Neural cell (in vitro differentiated cells): Measurements from ENCODE around the gene C14orf180. TPM values are rescaled to one million over a fixed set of nuclear protein-coding genes. Genes with fewer than 3 reads are reported as not detected.

Source experiments
- H2AFZ ChIP-seq: fragments of 200-600, 300-800 bp; sonication (generic), shearing (Covaris generic); 2 replicates; pipeline ENCODE4 v1.6.0; 2014; ENCODE audit warnings: low read depth, mild to moderate bottlenecking, antibody characterized with exemption, low read length, moderate library complexity
- H3F3A ChIP-seq: fragments of 200-600 bp; shearing (Covaris generic); 2 replicates; pipeline ENCODE4 v1.6.1; 2016; ENCODE audit warnings: mild to moderate bottlenecking, moderate library complexity, mixed read lengths, antibody characterized with exemption, low read length; ENCODE audit not compliant: insufficient read depth, poor library complexity, severe bottlenecking
- H3K27ac ChIP-seq: fragments of 200-600, 300-800 bp; sonication (generic), shearing (Covaris generic); 2 replicates; pipeline ENCODE4 v1.5.1; 2014; ENCODE audit warnings: mild to moderate bottlenecking, low read length, moderate library complexity
- H3K27me3 ChIP-seq: fragments of 300-800, 200-600 bp; sonication (generic), shearing (Covaris generic); 2 replicates; pipeline ENCODE4 v1.6.0; 2014; ENCODE audit warnings: mild to moderate bottlenecking, low read depth, low read length, moderate library complexity; ENCODE audit not compliant: insufficient read depth
- H3K36me3 ChIP-seq: fragments of 300-800, 200-600 bp; sonication (generic), shearing (Covaris generic); 2 replicates; pipeline ENCODE4 v1.5.1; 2014; ENCODE audit warnings: mild to moderate bottlenecking, antibody characterized with exemption, low read length, moderate library complexity; ENCODE audit not compliant: insufficient read depth
- H3K4me2 ChIP-seq: fragments of 300-800, 200-600 bp; sonication (generic), shearing (Covaris generic); 2 replicates; pipeline ENCODE4 v1.6.0; 2014; ENCODE audit warnings: mild to moderate bottlenecking, low read length
- H3K4me3 ChIP-seq: fragments of 300-800, 200-600 bp; sonication (generic), shearing (Covaris generic); 2 replicates; pipeline ENCODE4 v1.5.1; 2014; ENCODE audit warnings: mild to moderate bottlenecking, low read length, moderate library complexity
- H3K79me2 ChIP-seq: fragments of 200-600 bp; shearing (Covaris generic); replicated peaks from 2 replicates; pipeline ENCODE4 v1.6.0; 2014; ENCODE audit warnings: mild to moderate bottlenecking, low read length, moderate library complexity; ENCODE audit not compliant: insufficient read depth
- H3K9ac ChIP-seq: fragments of 300-800, 200-600 bp; sonication (generic), shearing (Covaris generic); 2 replicates; pipeline ENCODE4 v1.6.1; 2016; ENCODE audit warnings: mild to moderate bottlenecking, low read length, mixed read lengths
- H3K9me2 ChIP-seq: fragments of 200-600 bp; shearing (Covaris generic); 2 replicates; pipeline ENCODE4 v1.6.1; 2016; ENCODE audit warnings: mild to moderate bottlenecking, low read length, mixed read lengths; ENCODE audit not compliant: insufficient read depth
- H3K9me3 ChIP-seq: fragments of 200-600, 300-800 bp; sonication (generic), shearing (Covaris generic); 2 replicates; pipeline ENCODE4 v1.6.1; 2016; ENCODE audit warnings: mild to moderate bottlenecking, mixed run types, low read length, moderate library complexity, mixed read lengths
- H4K20me1 ChIP-seq: fragments of 200-600 bp; shearing (Covaris generic); 2 replicates; pipeline ENCODE4 v1.6.1; 2016; ENCODE audit warnings: mild to moderate bottlenecking, mixed run types; ENCODE audit not compliant: insufficient read depth
- CTCF ChIP-seq: fragments of 450-650 bp; IDR thresholded peaks from 2 replicates; pipeline ENCODE4 v1.5.1; 2014; ENCODE audit warnings: antibody characterized with exemption, mild to moderate bottlenecking, moderate library complexity; ENCODE audit not compliant: poor library complexity, severe bottlenecking
- EP300 ChIP-seq: fragments of 450-650 bp; conservative IDR thresholded peaks from 2 replicates; pipeline ENCODE4 v1.6.1; 2014; ENCODE audit warnings: antibody characterized with exemption, mild to moderate bottlenecking, moderate library complexity; ENCODE audit not compliant: poor library complexity, severe bottlenecking
- EZH2 ChIP-seq: fragments of 200-600, 300-800 bp; shearing (Covaris generic), sonication (generic); IDR thresholded peaks from 2 replicates; pipeline ENCODE4 v1.6.1; 2014; ENCODE audit warnings: antibody characterized with exemption, low read length, borderline replicate concordance, mild to moderate bottlenecking; ENCODE audit not compliant: insufficient read depth, poor library complexity, severe bottlenecking
- MXI1 ChIP-seq: fragments of 450-650 bp; conservative IDR thresholded peaks from 2 replicates; pipeline ENCODE4 v1.6.1; 2014; ENCODE audit warnings: antibody characterized with exemption, mild to moderate bottlenecking; ENCODE audit not compliant: poor library complexity, severe bottlenecking
- POLR2AphosphoS5 ChIP-seq: IDR thresholded peaks from 2 replicates; pipeline ENCODE4 v1.6.1; 2012
- RAD21 ChIP-seq: fragments of 450-650 bp; conservative IDR thresholded peaks from 2 replicates; pipeline ENCODE4 v1.6.1; 2014; ENCODE audit warnings: antibody characterized with exemption, mild to moderate bottlenecking, moderate library complexity
- SMC3 ChIP-seq: fragments of 450-650 bp; conservative IDR thresholded peaks from 2 replicates; pipeline ENCODE4 v1.6.1; 2014; ENCODE audit warnings: antibody characterized with exemption, mild to moderate bottlenecking, moderate library complexity; ENCODE audit not compliant: poor library complexity
- TAF1 ChIP-seq: IDR thresholded peaks from 2 replicates; pipeline ENCODE4 v1.6.1; 2012; ENCODE audit warnings: low read depth
- polyA plus RNA-seq: library from polyadenylated mRNA; depleted of rRNA; stranded (reverse); fragments of >200 nt; gene quantifications from 2 replicates; pipeline ENCODE4 v1.2.3, GENCODE V29; 2014
- TF ChIP-seq, protein P1 (sequence below): IDR thresholded peaks from 2 replicates; pipeline ENCODE4 v1.6.1; 2012; ENCODE audit warnings: borderline replicate concordance

C14orf180 gene
- polyA plus RNA-seq, 1 donor from 2014 or later: not detected

DNA sequence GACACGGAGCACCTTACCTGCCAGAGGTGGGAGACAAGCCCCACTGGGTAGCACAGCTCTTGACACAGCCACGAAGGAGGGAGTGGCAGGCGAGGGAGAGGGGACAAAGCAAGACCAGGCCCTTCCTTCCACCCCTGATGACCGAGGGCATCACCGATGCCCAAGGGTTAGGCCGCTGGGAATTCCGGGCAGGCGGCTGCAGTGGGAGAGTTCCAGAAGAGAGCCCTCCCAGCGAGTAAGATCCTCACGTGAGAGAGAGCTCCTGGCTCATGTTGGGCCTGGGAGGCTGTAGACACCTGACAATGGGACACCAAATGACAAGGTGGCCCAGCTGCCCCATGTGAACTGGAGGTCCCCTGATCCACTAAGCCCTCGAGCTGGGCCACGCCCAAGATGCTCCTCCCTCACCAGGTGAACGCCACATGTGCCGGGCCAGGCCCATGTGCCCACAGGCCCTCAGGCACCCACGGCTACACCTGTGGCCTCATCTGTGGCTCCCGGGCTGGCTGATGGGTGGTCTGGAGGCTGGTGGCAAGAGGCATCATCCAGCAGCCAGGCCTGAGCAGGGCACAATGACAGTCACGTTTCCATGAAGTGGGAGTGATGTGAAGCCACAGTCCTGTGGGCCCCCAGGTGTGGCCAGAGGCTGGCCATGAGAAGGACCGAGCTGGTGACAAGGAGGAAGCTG, 32.1 kb upstream of the C14orf180 start:
- H3K79me2 ChIP-seq: no peaks in the 10 kb centered on the region
- no peak overlapping the region for H3K4me3 ChIP-seq
- H3K9ac ChIP-seq: no peak overlapping the region
- no peaks in the 10 kb centered on the region for H4K20me1 ChIP-seq
- H3K27ac ChIP-seq: no peak overlapping the region
- no peaks in the 10 kb centered on the region for H3F3A ChIP-seq
- H2AFZ ChIP-seq: no peak overlapping the region
- H3K36me3 ChIP-seq: no peaks in the 10 kb centered on the region
- TF ChIP-seq RAD21 (no peak), POLR2AphosphoS5 (no peak), SMC3 (no peak), MXI1 (no peak), EZH2 (no peak), TAF1 (no peak)
- no peaks in the 10 kb centered on the region for H3K27me3 ChIP-seq
- H3K4me2 ChIP-seq: no peak overlapping the region
- H3K9me2 ChIP-seq: no peaks in the 10 kb centered on the region
- H3K9me3 ChIP-seq: no peaks in the 10 kb centered on the region

DNA sequence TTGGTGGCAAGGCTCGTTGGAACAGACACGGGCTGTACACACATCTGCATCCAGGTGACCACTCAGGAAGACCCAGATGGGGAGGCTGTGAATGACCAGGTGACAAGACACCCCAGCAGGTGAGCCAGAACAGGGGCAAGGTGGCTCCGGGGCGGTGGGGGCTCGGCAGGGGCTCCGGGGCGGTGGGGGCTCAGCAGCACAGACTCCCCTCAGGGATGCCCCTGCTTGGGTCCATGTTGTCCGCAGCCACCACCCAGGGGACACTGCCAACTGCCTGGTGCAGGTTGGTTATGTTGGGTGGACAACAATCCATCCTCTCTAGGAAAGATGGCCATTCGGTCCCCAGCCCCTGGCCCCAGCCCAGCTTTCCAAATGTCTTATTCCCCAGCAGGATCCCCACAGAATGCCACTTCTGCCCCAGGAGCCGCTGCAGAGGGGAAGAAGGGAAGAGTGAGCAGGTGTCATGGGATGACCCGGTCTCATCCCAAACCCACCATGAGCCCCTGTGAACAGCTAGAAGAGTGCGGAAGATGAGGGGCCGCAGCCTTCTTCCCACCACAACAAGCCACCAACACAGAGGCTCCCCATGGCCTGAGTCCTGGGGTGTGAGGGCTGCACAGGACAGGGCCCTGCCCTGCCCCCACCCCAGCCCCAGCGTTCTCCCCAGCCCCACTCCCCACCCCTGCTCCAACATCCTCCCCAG, 31.4 kb upstream of the C14orf180 start:
- Histone ChIP-seq H3K4me3 (no peak overlapping the region), H4K20me1 (no peaks in the 10 kb centered on the region), H3K27me3 (no peaks in the 10 kb centered on the region), H2AFZ (no peak overlapping the region), H3K36me3 (no peaks in the 10 kb centered on the region), H3K4me2 (no peak overlapping the region), H3F3A (no peaks in the 10 kb centered on the region), H3K9ac (no peak overlapping the region), H3K79me2 (no peaks in the 10 kb centered on the region), H3K9me2 (no peaks in the 10 kb centered on the region), H3K27ac (no peak overlapping the region), H3K9me3 (no peaks in the 10 kb centered on the region)
- TF ChIP-seq MXI1 (no peak), EP300 (no peak), EZH2 (no peak), POLR2AphosphoS5 (no peak), CTCF (no peak), TAF1 (no peak), SMC3 (no peak), RAD21 (no peak)
- TF ChIP-seq, protein P1, sequence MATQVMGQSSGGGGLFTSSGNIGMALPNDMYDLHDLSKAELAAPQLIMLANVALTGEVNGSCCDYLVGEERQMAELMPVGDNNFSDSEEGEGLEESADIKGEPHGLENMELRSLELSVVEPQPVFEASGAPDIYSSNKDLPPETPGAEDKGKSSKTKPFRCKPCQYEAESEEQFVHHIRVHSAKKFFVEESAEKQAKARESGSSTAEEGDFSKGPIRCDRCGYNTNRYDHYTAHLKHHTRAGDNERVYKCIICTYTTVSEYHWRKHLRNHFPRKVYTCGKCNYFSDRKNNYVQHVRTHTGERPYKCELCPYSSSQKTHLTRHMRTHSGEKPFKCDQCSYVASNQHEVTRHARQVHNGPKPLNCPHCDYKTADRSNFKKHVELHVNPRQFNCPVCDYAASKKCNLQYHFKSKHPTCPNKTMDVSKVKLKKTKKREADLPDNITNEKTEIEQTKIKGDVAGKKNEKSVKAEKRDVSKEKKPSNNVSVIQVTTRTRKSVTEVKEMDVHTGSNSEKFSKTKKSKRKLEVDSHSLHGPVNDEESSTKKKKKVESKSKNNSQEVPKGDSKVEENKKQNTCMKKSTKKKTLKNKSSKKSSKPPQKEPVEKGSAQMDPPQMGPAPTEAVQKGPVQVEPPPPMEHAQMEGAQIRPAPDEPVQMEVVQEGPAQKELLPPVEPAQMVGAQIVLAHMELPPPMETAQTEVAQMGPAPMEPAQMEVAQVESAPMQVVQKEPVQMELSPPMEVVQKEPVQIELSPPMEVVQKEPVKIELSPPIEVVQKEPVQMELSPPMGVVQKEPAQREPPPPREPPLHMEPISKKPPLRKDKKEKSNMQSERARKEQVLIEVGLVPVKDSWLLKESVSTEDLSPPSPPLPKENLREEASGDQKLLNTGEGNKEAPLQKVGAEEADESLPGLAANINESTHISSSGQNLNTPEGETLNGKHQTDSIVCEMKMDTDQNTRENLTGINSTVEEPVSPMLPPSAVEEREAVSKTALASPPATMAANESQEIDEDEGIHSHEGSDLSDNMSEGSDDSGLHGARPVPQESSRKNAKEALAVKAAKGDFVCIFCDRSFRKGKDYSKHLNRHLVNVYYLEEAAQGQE: no peak
